Renal cortex interstitium (tissue), 11 donors: ENCODE data around the gene CHD2. TPM values are rescaled to one million over a fixed set of nuclear protein-coding genes. Genes with fewer than 3 reads are reported as not detected.

ENCODE experiments used
- DNase-seq, 11 donors: peaks; one replicate each; pipeline ENCODE4 v3.0.0-alpha.2; 2013; ENCODE audit warnings: low read depth in 9 of 11, low spot score in 4 of 11; ENCODE audit errors: extremely low read depth in 1 of 11
- polyA plus RNA-seq, 3 donors: library from polyadenylated mRNA; unstranded; fragments of 120-200 nt; gene quantifications; one replicate each; pipeline ENCODE4 v1.2.1, GENCODE V29; 2013; ENCODE audit not compliant: insufficient read length in 3 of 3

Gene CHD2
- polyA plus RNA-seq, 3 donors, result 112 to 146 (median 122) TPM

GRCh38 chr15:93066224-93066681, 166.1 kb downstream of the CHD2 start:
- no peak for DNase-seq

- no peak for DNase-seq
These were observed 166.9 kb downstream of the CHD2 start for GRCh38 chr15:93066834-93067648.

GRCh38 chr15:93067649-93068085, 167.5 kb downstream of the CHD2 start:
- no peak for DNase-seq

DNA sequence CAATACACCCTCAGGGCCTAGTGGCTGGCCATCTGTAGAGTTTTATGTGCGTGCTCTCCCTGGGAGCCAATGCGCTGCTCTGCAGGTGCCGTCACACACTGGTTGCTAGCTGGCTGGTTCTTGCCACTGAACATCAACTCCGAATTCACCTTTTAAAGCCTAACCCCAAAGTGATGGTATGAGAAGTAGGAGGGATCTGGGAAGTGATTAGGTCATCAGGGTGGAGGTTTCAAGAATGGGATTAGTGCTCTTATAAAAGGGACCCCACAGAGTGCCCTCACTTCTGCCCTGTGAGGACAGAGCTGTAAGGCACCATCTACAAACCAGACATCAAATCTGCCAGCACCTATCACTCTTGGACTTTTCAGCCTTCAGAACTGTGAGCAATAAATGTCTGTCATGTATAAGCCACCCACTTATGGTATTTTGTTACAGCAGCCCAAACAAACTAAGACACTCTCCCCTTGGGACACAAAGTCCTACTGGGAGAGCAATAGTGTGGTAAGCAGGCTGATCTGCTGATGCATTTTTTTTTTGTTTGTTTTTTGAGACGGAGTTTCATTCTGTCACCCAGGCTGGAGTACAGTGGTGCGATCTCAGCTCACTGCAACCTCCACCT, 168.6 kb downstream of the CHD2 start:
- DNase-seq, result no peak

DNA sequence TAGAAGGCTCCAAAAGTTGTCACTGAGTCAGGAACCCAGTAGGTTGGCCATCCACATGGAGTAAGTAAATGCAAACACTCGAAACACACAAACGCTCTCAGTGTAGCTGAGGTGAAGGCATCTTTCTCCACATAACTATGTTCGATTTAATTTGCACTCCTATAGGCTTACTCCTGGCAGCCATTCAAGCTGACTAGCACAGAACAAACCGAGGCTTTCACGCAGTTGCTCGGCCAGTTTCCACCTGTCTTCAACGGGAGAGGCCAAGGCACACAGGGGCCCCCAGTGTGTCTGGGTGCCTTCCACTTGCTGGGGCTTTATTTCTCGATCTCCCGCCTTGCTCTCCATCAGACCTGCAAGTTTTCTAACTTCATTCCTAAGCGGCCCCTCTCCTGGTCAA, 170.0 kb downstream of the CHD2 start:
- no peak for DNase-seq

DNA sequence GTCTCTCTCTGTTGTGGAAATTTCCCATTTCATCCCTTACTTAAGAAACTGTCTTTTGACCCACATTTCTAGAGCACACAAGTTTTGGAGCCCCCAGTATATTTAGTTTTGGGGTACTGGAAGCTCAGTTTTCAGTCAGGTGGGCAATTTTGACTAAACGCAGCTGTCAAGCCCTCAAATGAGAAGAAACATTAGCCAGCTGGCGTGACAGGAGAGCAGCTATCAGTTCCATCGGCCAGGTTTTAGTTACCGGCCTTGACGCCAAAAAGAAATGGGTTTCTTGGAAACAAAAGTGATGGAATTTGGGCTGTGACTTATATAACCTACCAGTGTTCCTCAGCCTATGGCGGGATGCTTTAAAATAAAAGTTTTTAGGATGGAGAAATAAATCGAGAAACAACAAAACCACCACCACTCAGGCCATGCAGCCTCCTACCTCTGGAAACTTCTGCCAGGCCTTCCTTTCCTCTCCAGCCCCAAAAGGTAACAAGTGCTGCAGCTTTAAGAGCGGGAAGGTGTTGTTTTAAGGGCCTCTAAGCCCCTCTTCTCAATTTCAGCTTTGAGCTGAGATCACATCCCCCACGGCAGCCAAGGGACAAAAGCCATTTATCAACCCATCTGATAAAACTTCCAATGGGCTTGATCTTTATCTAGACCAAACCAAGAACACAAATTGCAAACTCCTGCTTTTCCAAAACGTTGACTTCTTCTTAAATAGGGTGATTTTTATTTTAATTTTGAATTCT, 170.6 kb downstream of the CHD2 start:
- DNase-seq, result no peak

DNA sequence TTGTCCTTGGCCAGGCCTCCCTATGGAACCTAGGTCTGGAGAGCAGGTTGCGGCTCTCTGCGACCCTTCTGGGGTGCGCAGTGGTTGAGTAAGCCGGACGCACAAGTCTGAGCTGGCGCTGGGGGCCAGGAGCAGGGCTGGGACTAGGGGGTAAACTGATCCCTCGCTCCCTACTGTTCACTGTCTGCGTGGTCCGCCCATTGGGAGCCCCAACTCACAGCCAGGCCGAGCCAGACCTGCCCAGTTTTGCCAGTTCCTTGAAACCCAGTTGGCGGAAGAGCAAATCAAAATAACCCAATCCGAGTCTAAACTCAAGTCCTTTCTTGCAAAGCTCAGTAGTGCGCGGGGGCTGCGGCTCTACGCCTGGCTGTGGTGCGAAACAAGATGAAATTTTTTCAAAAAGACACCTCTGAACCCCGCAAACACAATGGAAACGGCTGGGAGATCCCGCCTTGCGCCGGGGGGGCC, 171.4 kb downstream of the CHD2 start:
- peak in 1 of 11 donors; percentile 29 for DNase-seq

GRCh38 chr15:93072011-93072410, 171.9 kb downstream of the CHD2 start:
- DNase-seq, result peak in 5 of 11 donors; percentile 59 to 80 (median 67)

GRCh38 chr15:93072411-93073394, 172.6 kb downstream of the CHD2 start:
- peak in 9 of 11 donors; percentile 60 to 86 (median 82) for DNase-seq

GRCh38 chr15:93073465-93073952, 173.4 kb downstream of the CHD2 start:
- no peak for DNase-seq

GRCh38 chr15:93074599-93074998, 174.5 kb downstream of the CHD2 start:
- no peak for DNase-seq

- no peak for DNase-seq
These were observed 176.1 kb downstream of the CHD2 start for GRCh38 chr15:93076217-93076616.

DNA sequence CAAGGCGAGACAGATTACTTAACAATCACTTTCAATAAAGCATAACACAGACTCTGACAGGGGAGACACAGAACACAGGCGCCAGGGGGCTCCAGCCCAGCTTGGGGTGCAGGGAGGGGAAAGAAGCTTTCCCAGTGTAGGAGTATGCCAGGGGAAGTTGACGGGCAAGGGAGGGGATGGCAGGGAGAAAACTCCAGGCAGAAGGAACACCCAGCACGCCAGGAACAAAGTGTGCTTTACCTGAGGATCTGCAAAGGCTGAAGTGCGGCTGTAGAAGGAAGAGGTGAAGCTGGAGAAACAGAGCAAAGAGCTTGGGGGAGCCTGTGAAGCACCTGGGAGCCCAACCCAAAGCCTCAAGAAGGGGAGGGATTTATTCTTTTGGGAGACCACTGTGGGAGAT, 176.8 kb downstream of the CHD2 start:
- no peak for DNase-seq

Other genes with a start within 250 kb of the CHD2 start
- 10 to 100 TPM; 26.2 to 31.8 (median 30.3) TPM for gene FAM174B, start 244.5 kb upstream of the CHD2 start, polyA plus RNA-seq
- gene RGMA, start 188.9 kb downstream of the CHD2 start, polyA plus RNA-seq, result 10 to 100 TPM in 2 of 3 donors, 1 to 10 TPM in 1; 8.6 to 12.2 (median 10.2) TPM